HG03565 (cell line): ENCODE results near the gene GPC2.

Source experiments
- ATAC-seq: cut with Tn5 transposase; IDR thresholded peaks from one replicate; pipeline ENCODE4 v1.9.1; 2021; ENCODE audit warnings: mild to moderate bottlenecking, moderate library complexity; ENCODE audit not compliant: unreplicated experiment

Gene GPC2

DNA sequence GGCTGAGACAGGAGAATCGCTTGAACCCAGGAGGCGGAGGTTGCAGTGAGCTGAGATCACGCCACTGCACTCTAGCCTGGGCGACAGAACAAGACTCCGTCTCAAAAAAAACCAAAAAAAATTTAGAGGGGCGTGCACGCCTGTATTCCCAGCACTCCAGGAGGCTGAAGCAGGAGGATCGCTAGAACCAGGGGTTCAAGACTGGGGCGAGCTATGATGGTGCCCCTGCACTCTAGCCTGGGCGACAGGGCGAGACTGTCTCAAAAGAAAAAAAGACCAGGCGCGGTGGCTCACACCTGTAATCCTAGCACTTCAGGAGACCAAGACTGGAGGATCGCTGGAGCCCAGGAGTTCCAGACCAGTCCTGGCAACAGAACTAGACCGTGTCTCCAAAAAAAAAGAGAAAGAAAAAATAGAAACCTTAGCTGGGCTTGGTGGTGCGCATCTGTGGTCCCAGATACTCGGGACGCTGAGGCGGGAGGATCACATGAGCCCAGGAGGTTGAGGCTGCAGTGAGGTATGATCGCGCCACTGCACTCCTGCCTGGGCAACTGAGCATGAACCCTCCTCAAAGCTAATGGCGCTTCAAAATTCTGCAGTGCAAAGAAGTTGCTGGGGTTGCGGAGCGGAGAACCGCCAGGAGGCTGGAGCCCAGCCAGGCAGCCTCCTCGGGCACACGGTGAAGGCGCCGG lies 50.8 kb downstream of the GPC2 start:
- ATAC-seq: peak; percentile 2

DNA sequence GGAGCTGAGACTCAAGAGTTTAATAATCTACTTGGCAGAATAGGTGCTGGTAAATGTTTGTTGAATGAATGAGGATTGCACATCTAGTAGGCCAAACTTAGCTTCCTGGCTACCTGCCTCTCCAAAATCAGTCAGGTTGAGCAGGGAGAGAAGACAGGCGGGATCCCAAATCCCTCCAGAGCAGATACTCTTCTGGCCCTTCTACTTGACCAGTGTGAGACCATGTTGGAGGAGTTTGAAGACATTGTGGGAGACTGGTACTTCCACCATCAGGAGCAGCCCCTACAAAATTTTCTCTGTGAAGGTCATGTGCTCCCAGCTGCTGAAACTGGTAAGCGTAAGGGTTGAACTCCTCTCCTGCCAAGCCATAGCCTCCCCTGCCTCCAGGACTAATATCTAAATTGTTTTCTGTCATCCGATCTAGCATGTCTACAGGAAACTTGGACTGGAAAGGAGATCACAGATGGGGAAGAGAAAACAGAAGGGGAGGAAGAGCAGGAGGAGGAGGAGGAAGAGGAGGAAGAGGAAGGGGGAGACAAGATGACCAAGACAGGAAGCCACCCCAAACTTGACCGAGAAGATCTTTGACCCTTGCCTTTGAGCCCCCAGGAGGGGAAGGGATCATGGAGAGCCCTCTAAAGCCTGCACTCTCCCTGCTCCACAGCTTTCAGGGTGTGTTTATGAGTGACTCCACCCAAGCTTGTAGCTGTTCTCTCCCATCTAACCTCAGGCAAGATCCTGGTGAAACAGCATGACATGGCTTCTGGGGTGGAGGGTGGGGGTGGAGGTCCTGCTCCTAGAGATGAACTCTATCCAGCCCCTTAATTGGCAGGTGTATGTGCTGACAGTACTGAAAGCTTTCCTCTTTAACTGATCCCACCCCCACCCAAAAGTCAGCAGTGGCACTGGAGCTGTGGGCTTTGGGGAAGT lies 52.6 kb downstream of the GPC2 start:
- ATAC-seq: no peak

DNA sequence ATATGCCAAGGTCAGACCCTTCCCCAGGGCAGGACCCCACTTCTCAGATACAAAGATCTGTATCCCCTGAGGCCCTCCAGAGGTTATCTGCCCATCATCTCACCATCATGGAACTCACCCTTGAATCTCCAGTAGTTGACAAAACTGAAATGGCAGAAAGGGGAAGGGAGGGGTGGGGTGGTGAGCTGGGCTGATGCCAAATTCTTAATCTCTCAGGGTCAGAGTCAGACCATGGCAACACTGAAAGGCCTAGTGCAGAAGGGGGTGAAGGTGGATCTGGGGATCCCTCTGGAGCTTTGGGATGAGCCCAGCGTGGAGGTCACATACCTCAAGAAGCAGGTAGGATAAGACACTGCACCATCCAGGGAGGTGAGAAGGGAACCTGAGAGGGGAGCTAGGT lies 54.6 kb downstream of the GPC2 start:
- no peak for ATAC-seq

DNA sequence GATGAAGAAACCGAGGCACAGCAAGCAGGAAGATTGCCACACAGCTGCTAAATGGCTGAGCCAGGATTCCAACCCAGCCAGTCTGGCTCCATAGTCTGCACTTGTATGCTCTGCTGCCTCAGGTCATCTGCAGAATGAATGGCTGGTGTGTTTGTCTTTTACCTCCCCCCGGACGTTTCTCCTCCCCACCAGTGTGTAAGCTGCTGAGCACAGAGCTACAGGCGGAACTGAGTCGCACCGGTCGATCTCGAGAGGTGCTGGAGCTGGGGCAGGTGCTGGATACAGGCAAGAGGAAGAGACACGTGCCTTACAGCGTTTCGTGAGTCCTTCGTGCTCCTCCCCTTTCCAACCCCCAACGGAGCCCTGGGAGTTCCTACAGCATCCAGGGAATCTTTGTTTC lies 55.1 kb downstream of the GPC2 start:
- ATAC-seq: no peak

DNA sequence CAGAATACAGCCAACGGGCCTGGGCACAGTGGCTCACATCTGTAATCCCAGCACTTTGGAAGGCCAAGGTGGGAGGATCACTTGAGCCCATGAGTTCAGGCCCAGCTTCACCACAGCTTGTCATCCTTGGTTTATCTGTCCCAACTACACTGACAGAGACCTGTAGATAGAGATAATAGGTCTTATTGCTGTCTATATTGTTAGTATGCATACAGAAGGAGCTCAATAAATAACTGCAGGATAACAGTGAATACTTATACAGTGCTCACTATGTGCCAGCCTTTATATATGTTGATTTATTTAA lies 56.5 kb downstream of the GPC2 start:
- ATAC-seq: no peak

DNA sequence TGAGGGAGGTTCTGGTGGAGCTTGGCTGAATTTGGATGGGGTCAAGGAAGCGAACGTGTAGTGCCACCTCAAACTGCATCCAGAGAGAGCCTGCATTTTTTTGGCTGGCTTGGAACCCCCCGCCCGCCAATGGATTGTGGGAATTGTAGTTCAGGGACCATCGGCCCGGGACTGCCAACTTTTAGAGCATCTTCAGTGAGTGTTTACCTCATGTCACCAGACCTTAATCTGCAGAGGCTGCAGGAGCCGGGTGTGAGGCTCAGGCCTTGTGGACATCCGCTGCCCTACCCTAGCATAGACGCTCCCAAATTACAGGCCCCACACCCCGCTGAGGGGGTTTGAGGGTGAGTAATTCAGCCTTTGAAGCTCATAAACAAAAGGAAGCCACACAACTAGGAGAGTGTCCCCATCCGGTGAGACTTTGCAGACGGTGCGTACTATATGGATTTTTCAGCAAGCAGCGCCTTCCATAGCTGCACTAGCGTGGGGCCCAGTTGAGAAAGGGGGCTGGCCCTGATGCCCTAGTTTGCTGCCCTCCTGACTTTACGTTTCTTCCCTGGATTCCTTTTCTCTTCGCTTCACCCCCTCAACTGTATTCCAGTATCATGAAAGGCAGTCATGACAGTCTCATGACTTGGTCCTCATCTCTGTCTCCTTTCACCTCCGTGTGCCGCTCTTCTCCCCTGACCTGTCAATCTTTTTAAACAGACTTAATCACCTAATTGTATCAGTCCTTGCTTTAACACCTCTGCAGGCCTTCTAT lies 57.0 kb downstream of the GPC2 start:
- ATAC-seq: peak; percentile 18
